NT2/D1 (cell line): ENCODE measurements around the gene CEP295NL.

Experiments
- SUZ12 ChIP-seq: IDR thresholded peaks from 2 replicates; pipeline ENCODE4 v1.6.1; 2011; ENCODE audit not compliant: insufficient read length, insufficient read depth; ENCODE audit errors: extremely low read depth
- YY1 ChIP-seq: IDR thresholded peaks from 2 replicates; pipeline ENCODE4 v1.6.1; 2011; ENCODE audit not compliant: insufficient read length, insufficient read depth
- ZNF274 ChIP-seq: IDR thresholded peaks from 2 replicates; pipeline ENCODE4 v1.6.1; 2011; ENCODE audit warnings: mild to moderate bottlenecking, low read depth, low read length

DNA sequence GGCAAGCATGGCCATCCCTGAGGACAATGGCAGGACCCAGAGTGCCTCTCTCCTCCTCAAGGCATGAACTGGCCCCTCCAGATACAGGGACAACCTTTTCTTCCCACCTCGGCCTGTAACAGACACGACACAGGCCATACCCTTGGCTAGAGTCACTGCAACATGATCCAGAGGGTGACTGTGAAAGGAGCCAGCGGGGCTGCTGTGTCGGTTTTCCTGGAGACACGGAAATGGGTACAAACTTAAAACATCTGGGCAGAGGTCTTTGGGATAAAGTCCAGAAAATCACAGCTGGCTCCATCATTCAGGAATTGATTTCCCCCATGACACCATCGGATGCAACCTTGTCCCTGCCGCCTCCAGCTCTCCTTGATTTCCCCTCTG is 5.3 kb downstream of the CEP295NL start:
- TF ChIP-seq SUZ12: no peak
- TF ChIP-seq YY1: no peak
- no peak for TF ChIP-seq ZNF274
